KOPT-K1 (cell line): ENCODE measurements around the gene COL4A3.
"Not testable (repeated sequence)": the region's sequence is repeated elsewhere in the genome, so short reads cannot be mapped to it uniquely, and the experiment has no call there.

Source experiments
- H3K27ac ChIP-seq: fragments of 200-600 bp; sonication (generic); 2 replicates; pipeline ENCODE4 v1.5.1; 2016; ENCODE audit warnings: antibody characterized with exemption, mild to moderate bottlenecking, low read depth, low read length; ENCODE audit not compliant: poor library complexity, severe bottlenecking
- H3K36me3 ChIP-seq: fragments of 200-600 bp; sonication (generic); 2 replicates; pipeline ENCODE4 v1.5.1; 2017; ENCODE audit warnings: antibody characterized with exemption, mild to moderate bottlenecking, low read length, moderate library complexity; ENCODE audit not compliant: insufficient read depth
- H3K9me3 ChIP-seq: fragments of 200-600 bp; sonication (generic); 2 replicates; pipeline ENCODE4 v1.5.1; 2017; ENCODE audit warnings: antibody characterized with exemption, low read length, mild to moderate bottlenecking; ENCODE audit not compliant: insufficient read depth, poor library complexity, severe bottlenecking

The COL4A3 gene

DNA sequence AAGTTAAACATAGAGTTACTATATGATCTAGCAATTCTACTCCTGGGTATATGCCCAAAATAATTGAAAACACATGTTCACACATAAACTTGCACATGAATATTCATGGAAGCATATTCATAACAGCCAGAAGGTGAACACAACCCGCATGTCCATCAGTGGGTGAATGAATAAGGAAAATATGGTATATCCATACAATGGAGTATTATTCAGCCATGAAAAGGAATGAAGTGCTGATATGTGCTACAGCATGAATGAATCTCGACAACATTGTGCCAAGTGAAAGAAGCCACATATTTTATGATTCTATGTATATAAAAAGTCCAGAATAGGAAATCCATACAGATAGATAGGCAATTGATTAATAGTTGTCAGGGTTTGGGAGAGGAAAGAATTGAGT lies 16.3 kb upstream of the COL4A3 start:
- no peaks in the 10 kb centered on the region for H3K36me3 ChIP-seq
- no peak overlapping the region for H3K27ac ChIP-seq
- peaks cover 9% of the 10 kb centered on the region for H3K9me3 ChIP-seq

DNA sequence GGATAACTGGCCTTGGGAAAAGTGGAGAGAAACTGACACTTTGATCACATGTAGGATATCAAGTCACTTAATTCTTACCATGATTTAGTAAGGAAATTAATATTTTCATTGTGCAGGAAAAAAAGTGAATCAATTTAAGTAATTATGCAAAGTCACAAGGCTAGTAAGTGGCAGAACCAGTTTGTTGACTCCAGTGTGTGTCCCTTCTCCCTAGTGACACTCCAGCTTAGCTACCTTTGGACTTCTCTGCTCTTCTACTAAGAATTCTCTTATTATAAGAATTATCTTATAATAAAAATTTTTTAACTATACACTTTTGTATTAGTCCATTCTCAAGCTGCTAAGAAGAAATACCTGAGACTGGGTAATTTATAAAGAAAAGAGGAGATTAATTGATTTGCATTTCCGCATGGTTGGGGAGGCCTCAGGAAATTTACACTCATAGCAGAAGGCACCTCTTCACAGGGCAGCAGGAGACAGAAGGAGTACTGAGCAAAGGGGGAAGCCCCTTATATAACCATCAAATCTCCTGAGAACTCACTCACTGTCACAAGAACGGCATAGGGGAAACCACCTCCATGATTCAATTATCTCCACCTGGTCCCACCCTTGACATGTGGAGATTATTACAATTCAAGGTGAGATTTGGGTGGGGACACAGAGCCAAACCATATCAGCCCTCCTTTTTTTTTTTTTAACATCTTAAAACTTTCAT lies 14.0 kb upstream of the COL4A3 start:
- no peak overlapping the region for H3K27ac ChIP-seq
- H3K36me3 ChIP-seq: no peaks in the 10 kb centered on the region
- H3K9me3 ChIP-seq: peaks cover 9% of the 10 kb centered on the region

DNA sequence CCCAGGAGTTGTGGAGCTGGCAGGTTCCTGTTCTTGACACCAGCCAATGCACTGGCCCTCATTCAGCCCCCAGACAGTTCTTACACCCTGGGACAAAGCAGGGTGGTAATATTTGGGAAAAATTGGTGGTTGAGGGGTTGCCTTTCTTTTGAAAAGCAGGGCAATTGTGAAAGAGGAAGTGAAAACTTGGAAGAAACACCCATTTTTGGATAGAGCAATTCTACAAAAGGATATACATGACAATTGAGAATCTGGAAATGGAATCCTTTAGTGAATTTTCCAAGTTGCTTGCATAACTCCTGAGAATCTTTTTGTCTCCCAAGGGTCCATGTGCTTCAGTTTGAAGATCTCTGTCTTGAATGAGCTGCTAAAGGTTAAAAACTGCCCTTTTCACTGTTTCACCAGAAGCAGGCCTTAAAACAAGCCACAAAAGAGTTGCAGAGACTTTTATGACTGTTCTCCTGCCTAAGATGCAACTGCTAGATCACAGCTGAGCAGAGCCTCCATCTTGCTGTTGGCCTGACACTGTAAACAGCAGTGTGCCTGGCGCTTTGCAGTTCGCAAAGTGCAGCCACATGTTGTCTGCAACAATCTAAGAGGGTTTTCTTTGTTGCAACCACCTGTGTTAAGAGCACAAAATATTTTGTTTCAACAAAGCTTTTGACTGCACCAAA lies 12.2 kb upstream of the COL4A3 start:
- Histone ChIP-seq H3K27ac (no peak overlapping the region), H3K36me3 (no peaks in the 10 kb centered on the region)

DNA sequence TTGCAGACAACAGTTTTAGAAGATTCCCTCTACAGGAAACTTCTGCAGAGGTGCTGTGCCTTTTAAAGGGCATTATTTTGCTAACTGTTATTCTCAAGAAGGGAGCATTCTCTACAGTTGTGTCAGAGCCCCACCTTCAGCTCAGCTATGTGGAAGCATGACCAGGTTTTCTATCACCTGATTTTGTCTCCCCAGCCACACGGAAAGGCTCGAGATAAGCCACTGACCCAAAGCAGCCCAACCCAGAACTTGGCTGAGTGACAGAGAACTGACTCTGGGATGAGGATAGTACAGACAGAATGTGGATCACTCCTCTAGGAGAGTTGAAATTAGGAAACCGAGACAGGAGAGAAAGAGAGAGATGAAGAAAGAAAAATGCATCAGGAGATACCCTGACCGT lies 11.1 kb upstream of the COL4A3 start:
- Histone ChIP-seq H3K9me3 (no peaks in the 10 kb centered on the region), H3K27ac (no peak overlapping the region), H3K36me3 (no peaks in the 10 kb centered on the region)

More for the DNA sequence above, 12.2 kb upstream of the COL4A3 start:
- peaks cover 4% of the 10 kb centered on the region for H3K9me3 ChIP-seq

DNA sequence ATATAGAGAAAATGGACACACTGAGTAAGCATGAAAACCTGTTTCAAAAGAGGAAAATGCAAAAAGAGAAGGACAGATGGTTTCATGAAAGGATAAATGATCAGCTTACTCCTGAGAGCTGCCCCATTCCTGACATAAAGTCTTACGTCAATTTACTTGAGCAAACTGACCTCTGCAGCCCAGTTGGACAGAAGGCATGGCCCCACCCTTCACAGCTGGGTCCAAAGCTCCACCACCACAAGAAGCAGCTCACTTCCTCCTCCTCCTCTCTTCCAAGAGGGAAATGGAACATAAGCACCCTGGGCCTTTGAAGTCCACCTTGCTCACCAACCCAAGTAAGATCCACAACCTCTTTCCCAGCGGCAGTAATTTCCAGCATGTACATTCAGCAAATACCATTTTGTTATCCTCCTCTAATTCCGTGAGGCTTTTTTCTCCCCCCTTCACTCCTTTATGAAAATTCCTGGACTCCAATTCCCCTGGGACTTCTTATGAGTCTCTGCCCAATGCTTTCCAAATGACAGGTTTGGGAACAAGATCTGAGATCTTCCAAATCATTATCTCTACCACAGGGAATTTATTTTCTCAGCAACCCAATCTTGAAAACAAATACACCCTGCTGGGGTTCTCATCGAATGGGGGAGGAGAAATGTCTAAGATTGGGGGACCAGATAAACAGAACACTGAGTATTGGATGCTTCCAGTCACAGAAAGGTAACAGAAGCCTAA lies 10.5 kb upstream of the COL4A3 start:
- Histone ChIP-seq H3K9me3 (no peaks in the 10 kb centered on the region), H3K36me3 (no peaks in the 10 kb centered on the region), H3K27ac (no peak overlapping the region)

DNA sequence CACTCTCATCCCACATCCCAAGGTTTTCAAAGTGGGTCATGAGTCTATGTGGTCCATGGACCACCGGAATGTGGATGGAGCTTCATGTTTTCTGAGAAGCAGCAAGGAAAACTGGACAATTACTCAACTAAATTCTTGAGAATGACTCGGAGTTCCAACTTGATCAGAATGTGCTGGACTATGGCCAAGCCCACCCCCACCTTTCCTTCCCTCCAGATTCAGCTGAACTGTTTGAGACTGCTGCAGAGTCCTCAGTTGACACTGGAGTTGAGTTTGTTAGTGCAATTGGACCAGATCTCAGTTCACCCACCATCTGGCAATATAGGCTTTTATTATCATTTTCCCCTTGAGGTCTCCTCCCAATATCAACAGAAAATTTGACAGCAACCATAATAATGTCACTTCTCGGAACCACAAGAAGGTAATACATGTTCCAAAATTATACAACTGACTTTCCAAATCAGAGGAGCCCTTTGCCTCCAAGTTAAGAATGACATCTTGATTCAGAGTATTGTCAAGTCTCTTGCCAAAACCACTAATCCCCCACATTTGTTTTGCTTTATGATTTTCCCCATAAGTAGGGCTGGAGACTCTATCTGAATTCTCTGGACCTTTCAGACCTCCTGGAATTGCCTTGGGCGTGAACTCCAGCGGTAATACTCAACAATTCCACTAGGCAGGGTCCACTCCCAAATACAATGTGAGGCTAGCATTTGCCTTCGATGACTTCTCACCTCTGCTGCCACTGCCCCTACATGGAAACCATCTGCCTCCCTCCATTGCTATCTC lies 9.2 kb upstream of the COL4A3 start:
- H3K36me3 ChIP-seq: no peaks in the 10 kb centered on the region
- no peaks in the 10 kb centered on the region for H3K9me3 ChIP-seq
- no peak overlapping the region for H3K27ac ChIP-seq

DNA sequence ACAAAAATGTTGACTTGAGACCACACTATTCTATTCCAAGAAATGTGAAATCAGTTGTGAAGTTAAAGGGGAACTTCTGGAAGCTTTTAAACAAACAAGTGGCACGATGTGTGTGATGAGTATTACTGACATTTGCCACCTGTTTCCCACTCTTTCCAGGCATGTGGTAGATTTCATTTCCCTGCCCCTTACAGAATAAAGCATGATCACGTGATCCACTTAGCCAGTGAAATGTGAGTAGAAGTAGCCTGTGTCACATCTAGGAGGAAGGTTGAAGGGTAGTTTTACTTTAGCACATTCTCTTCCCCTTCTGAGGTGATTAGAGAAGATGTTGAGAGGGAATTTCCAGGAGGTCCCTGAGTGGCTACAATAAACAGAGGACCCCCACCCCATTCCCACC lies 4.3 kb upstream of the COL4A3 start:
- no peak overlapping the region for H3K27ac ChIP-seq
- H3K36me3 ChIP-seq: no peaks in the 10 kb centered on the region
- H3K9me3 ChIP-seq: peaks cover 11% of the 10 kb centered on the region

DNA sequence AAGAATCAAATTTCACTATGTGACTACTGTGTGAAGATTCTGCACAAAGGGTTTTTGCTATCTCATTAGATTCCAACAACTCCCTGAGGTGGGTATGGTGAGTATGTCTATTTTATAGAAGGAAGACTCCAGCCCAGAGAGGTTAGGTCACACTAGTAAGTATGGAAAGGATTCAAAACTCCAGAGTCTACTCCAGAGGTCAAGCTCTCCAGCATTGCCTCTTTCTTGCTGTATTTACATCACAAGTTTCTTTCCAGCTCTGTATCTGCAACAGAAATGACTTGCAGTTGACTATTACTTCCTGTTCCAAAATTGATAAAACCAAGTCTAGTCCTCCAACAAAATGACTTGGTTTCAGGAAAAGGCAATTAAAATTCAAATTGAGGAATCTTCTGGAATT lies 2.5 kb upstream of the COL4A3 start:
- peaks cover 11% of the 10 kb centered on the region for H3K9me3 ChIP-seq
- no peaks in the 10 kb centered on the region for H3K36me3 ChIP-seq
- H3K27ac ChIP-seq: no peak overlapping the region

DNA sequence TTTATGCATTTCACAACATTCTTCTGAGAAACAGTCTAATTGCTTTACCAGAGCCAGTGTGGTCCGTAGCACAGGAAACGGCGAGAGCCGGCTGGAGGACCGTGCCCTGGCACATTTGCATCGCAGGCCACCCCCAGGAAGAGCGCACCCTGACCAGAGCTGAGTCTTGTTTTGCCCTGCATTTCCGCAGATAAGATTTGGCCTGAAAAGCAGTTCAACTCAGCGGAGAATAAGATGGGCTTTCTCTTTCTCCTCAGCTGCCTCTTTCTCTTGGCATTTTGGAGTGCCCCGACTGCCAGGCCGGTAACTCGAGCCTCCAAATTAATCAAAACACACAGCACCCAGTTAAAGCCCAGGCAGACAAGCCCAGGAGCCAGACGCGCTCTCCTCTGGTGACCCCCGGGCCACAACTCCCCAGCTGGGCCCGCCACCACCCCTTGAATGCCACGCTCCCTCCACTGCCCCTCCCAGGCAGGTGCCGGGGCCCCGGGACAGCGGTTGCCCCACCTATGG lies 883 bp upstream of the COL4A3 start:
- no peaks in the 10 kb centered on the region for H3K36me3 ChIP-seq
- H3K9me3 ChIP-seq: peaks cover 11% of the 10 kb centered on the region
- H3K27ac ChIP-seq: no peak overlapping the region

DNA sequence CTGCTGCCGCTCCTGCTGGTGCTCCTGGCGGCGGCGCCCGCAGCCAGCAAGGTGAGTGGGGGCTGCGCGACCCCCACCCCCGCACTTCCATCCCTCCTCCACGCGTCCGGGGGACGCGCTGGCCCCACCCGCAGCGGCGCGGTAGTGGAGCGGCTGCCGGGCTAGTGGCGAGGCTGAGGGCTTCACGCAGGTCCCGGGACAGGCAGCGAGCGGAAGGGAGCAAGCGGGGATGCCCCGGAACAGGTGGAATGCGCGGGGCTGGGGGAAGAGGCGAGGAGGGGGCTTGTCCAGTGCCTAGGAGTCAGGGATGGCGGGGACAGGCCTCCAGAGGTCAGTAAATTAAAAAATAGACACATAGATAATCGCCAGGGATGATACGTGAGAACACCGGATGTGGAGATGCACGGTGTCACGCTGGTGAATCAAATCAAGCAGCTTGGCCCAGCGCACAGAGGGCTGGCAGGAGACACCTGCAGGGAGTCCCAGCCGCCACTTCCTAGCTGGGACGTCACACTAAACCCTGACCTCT lies 403 bp downstream of the COL4A3 start:
- peaks cover 11% of the 10 kb centered on the region for H3K9me3 ChIP-seq
- H3K27ac ChIP-seq: no peak overlapping the region
- no peaks in the 10 kb centered on the region for H3K36me3 ChIP-seq

DNA sequence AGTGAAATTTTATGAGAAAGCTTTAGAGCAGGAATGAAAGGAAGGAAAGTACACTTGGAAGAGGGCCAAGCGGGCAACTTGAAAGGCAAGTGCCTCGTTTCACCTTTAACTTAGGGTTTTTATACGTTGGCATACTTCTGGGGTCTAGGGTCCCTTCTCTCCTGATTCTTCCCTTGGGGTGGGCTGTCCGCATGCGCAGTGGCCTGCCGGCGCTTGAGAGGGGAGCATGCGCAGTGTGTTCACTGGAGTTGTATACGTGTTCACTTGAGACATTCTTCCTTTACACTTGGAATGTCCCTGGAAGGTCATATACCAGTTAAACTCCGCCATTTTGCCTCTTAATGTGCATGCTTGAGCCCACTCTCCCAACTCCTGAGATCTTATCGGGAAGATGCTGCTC lies 7.4 kb downstream of the COL4A3 start:
- H3K36me3 ChIP-seq, H3K9me3 ChIP-seq, H3K27ac ChIP-seq: not testable (repeated sequence)

DNA sequence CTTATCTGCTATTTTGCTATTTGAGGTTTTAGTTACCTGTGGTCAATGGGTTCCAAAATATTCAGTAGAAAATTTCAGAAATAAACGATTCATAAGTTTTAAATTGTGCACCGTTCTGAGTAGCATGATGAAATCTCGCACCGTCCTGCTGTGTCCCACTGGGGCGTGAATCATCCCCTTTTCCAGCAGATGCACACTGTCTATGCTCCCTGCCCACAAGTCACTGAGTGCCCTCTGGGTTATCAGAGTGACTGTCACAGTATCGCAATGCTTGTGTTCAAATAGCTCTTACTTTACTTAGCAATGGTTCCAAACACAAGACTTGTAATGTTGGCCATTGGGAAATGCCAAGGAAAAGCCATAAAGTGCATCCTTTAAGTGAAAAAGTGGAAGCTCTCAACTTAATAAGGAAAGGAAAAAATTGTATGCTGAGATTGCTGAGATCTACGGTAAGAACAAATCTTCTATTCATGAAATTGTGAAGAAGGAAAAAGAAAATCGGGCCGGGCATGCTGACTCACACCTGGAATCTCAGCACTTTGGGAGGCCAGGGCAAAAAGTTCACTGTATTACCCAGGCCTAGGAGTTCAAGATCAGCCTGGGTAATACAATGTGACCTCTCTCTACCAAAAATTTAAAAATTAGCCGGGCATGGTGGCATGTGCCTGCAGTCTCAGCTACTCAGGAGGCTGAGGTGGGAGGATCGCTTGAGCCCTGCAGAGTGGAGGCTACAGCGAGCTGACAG lies 13.3 kb downstream of the COL4A3 start:
- Histone ChIP-seq H3K36me3 (no peaks in the 10 kb centered on the region), H3K9me3 (no peaks in the 10 kb centered on the region), H3K27ac (no peak overlapping the region)

DNA sequence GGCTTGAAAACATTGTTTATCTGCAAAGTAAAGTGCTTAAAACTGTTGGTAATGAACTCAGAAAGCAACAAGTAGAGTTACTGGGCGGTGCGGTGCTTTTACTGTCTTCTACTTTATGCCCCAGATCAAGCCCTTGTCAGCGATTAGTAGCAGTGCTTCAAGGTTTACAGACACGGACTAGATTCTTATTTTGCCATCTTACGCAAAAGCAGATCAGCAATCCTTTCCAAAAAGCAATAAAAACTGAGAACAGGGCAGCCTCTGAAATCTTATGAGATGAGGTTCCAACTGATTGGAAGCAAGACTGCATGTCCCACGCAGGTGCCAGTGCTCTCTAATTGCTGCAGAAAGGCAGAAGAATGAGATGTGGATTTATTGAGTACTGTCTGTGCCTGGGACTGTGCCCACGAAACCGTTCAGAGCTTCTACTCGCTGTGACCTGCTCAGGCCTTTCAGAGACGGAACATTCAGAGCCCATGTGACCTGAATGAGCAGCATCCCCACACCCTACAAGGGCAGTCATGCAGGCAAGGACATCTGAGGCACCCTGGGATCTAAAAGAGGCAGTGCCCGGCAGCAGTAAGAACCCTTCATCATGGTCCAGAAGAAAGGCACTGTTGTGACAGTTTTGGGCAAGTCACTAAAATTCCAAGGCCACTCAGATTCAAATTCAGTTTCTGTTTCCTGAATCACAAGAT lies 15.7 kb downstream of the COL4A3 start:
- H3K9me3 ChIP-seq: no peaks in the 10 kb centered on the region
- no peak overlapping the region for H3K27ac ChIP-seq

DNA sequence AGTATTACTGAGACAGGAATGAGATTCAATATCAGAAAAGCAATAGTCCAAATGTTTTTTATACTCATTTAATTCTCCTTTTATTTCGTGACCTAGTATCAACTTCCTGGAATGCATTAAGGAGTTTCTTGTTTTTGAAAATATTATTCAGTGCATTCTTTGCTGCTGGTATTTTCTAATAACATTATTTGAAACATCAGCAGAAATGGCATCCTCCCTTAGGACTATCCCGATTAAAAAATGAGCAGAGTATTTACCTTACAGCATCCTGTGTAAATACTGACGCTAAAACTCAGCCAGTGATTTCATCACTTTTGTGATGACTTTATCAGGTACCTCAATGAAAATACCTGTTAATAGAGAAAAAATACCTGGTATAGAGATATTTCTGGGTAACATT lies 16.3 kb downstream of the COL4A3 start:
- Histone ChIP-seq H3K27ac (no peak overlapping the region), H3K9me3 (no peaks in the 10 kb centered on the region), H3K36me3 (no peaks in the 10 kb centered on the region)

More for the DNA sequence above, 15.7 kb downstream of the COL4A3 start:
- no peaks in the 10 kb centered on the region for H3K36me3 ChIP-seq
